Measurements from ENCODE around the gene SAMD4B.
"Not testable (repeated sequence)": the region's sequence is repeated elsewhere in the genome, so short reads cannot be mapped to it uniquely, and the experiment has no call there.

The SAMD4B gene, protein sequence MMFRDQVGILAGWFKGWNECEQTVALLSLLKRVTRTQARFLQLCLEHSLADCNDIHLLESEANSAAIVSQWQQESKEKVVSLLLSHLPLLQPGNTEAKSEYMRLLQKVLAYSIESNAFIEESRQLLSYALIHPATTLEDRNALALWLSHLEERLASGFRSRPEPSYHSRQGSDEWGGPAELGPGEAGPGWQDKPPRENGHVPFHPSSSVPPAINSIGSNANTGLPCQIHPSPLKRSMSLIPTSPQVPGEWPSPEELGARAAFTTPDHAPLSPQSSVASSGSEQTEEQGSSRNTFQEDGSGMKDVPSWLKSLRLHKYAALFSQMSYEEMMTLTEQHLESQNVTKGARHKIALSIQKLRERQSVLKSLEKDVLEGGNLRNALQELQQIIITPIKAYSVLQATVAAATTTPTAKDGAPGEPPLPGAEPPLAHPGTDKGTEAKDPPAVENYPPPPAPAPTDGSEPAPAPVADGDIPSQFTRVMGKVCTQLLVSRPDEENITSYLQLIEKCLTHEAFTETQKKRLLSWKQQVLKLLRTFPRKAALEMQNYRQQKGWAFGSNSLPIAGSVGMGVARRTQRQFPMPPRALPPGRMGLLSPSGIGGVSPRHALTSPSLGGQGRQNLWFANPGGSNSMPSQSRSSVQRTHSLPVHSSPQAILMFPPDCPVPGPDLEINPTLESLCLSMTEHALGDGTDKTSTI

DNA sequence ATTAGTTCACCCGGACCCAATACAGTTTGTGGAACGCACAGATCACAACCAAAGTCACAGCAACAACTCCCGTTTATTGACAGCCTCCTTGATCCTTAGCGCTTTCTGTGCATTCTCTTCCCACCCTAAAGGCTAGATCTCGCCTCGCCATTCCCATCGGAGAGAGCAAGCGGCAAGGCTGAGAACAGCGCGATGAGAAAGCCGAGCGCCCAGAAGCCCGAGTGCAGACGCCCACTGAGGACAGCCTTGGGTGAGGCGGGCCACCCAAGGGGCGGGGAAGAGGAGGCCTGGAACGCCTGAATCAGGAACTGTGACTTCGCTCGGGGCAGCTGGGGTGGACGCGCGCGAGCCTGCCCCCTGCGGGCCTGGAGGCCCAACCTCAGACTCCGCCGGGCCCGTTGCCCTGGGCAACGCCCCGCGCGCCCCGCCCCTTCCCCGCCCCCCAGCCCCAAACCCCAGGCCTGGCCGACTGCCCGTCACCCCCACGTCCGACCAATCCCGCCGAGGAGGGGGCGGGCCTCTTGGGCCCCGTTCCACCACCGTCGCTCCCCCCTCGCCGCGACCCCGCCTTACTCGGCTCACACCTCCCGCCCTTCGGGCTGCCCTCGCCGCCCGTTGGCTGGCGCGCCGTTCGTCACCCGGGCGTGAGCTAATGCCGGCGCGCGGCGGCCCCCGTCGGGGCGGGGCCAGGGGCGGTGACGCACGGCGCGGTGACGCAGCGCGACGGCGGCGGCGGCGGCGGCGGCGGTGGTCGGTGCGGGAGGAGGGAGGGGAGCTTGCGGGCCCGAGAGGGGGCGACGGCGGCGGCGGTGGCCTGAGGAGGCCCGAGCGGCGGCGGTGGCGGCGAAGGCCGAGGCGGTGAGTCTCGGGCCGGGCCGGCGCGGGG is at the start of gene SAMD4B:
Gene SAMD4B (plus strand): TSS at position 703 of the 886 bp plus-strand sequence. CDS start 14,473 bp downstream, outside the sequence.
- peak; percentile 99 for DNase-seq (ENCODE audit: low read depth, low spot score)

DNA sequence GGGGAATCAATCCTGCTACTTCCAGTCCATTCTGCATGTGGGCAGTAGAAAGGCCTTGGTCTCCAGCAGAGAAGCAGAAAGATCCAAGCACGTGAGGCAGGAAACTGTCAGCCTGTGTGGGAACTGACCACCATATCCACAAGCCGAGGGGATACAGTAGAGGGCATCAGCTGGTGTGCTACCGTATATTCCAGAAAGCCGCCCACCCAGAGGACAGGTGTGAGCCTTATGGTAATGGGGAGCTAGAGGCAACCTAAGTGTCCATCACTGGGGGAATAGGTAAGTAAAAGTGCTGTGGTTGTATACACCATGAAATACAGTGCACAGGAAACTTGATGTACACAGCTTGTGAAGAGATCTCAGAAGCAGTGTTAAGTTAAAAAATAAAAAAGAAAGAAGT is 48.8 kb upstream of the SAMD4B start:
- no peak for DNase-seq (ENCODE audit: low read depth, low spot score)

DNA sequence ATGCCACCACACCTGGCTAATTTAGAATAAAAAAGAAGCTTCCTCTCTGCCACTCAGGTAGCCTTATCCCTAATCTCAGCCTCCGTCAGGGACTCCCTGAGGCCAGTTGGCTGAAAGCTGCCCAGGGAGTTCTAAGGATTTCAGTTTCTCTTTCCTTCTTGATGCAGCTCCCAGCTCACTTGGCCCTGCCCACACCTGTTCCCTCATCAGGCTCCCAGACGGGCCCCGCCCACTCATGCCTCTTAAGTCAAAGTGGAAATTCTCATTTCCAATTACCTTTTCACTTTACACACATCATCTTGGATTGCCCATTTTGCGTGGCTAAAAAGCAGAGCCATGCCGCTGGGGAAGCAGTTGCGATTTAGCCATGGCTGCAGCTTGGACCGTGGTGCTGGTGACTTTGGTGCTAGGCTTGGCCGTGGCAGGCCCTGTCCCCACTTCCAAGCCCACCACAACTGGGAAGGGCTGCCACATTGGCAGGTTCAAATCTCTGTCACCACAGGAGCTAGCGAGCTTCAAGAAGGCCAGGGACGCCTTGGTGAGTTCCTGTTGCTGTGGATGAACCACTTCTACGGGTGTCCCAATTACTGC is 46.1 kb upstream of the SAMD4B start, which contains the start of gene IFNL1:
Gene IFNL1 (plus strand): TSS at position 353 of the 591 bp plus-strand sequence. CDS start 15 bp downstream, at position 368.
- DNase-seq (ENCODE audit: low read depth, low spot score), result no peak

DNA sequence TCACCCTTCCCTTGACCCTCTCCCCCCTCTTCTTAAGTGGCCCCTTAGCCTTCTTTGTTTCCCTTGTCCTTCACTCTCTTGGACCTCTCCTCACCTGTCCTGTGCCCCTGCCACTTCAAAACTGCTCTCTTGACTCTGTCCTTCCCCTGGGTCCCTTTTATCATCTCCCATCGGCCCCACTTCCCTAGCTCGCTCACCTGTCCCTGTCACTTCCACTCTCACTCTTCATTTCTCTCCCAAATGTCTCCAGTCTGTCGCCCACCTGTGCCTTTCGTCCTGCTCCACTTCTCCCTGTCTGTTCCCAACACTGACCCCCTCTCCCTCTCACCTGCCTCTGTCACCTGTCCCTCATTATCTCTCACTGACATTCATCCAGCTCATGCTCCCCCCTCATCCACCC is 45.3 kb upstream of the SAMD4B start:
- no peak for DNase-seq (ENCODE audit: low read depth, low spot score)

DNA sequence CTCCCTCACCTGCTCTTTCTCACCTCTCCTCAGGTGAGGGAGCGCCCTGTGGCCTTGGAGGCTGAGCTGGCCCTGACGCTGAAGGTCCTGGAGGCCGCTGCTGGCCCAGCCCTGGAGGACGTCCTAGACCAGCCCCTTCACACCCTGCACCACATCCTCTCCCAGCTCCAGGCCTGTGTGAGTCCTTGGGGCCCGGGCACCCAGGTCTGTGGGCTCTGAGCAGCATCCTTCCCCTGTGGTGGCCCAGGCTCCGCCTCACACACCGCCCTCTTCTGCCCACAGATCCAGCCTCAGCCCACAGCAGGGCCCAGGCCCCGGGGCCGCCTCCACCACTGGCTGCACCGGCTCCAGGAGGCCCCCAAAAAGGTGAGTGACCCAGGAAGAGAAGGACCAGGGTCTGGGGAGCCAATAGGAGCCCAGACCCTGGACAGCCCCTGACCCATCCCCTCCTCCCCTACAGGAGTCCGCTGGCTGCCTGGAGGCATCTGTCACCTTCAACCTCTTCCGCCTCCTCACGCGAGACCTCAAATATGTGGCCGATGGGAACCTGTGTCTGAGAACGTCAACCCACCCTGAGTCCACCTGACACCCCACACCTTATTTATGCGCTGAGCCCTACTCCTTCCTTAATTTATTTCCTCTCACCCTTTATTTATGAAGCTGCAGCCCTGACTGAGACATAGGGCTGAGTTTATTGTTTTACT is 44.1 kb upstream of the SAMD4B start:
- DNase-seq (ENCODE audit: low read depth, low spot score), result no peak

DNA sequence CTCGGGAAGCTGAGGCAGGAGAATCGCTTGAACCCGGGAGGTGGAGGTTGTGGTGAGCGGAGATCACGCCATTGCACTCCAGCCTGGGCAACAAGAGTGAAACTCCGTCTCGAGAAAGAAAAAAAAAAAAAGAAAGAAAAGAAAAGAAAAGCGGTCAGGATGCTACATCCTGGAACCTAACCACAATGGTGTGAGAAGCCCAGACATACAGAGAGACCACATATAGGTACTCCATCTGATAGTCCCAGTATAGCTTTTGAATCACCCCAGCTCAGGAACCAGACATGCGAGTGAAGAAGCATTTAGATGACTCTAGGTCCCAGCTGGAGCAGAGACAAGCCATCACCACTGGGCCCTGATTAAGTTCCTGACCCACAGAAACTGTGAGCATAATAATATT is 42.8 kb upstream of the SAMD4B start:
- no peak for DNase-seq (ENCODE audit: low read depth, low spot score)

DNA sequence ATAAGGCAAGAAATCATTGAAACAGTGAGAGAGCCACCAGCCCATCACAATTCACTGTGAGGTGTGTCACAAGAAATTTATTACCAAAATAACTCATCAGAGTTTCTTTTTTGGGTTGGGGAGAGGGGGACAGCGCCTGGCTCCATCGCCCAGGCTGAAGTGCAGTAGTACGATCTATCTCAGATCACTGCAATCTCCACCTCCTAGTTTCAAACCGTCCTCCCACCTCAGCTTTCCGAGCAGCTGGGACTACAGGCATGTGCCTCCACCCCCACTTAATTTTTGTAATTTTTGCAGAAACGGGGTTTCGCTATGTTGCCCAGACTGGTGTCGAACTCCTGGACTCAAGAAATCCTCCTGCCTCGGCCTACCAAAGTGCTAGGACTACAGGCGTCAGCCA is 42.4 kb upstream of the SAMD4B start:
- no peak for DNase-seq (ENCODE audit: low read depth, low spot score)

DNA sequence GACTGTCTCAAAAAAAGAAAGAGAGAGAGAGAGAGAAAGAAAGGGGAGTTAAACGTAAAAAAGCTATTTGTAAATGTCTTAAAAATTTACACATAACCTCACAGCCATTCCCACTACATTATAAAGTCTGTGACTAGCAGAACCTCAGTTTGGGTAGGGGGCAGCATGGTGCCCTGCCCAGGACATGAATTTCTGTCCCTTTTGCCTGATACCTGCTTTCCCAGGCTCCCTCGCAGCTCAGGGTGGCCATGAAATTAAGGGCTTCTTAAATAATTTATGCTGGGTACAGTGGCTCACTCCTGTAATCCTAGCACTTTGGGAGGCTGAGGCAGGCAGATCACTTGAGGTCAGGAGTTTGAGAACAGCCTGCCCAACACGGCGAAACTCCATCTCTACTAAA is 41.2 kb upstream of the SAMD4B start:
- no peak for DNase-seq (ENCODE audit: low read depth, low spot score)

DNA sequence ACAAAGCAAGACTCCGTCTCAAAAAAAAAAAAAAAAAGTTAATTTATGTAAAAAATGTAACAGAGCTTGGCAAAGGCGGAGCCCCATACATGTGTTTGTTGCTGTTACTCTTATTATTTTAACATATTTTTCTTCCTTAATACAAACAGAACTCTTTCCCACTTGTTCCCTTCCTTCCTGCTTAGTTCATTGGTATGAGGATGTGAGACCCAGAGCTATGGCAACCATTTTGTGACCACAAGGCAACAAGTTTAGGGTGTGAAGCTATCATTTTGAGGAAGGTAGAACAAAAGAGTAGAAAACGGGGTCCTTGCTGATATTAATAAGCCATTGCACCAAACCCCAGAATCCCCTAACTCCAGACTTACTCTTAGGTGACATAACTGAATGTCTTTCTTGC is 40.7 kb upstream of the SAMD4B start:
- DNase-seq (ENCODE audit: low read depth, low spot score), result no peak

DNA sequence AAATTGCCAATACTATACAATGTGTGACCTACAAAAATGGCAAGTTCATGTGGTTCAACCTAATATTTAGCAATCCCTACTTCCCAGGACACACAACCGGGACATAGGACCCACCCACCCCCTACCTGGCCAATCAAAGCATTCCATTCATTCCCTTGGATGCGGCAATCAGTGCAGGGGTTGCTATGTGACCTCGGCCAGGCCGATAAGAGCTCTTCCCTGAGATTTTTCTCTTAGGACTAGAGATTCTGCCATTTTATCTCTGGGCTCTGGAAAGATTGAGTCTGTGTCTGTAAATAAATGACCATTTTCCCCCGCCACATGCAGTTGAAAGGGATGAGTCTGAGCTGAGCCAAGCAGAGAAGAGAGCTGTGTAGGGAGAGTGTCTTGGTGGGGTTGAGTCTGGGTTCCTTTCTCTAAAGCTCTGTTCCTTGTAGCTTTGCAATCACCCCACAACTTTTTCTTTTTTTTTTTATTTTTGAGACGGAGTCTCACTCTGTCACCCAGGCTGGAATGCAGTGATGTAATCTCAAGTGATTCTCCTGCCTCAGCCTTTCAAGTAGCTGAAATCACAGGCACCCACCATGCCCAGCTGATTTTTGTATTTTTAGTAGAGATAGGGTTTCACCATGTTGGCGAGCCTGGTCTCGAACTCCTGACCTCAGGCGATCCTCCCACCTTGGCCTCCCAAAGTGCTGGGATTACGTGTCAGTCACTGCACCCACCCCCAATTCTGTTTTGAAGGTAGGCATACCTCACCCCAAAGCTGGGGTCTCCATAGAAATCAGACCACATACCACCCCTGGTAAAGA is 38.6 kb upstream of the SAMD4B start:
- DNase-seq (ENCODE audit: low read depth, low spot score), result peak; percentile 65

DNA sequence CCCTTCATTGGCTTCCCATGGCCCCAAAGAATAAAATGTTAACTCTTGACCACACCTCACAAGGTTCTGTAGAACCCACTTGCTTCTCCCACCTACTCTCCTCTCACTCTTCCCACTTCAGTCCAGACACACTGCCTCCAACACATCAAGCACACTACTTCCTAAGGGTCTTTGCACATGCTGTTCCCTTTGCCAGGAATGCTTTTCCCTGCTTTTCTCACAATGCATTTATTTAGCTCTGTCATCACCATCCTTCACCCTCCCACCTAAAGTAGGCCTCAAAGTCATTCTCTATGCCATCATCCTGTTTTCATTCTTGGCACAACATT is 38.1 kb upstream of the SAMD4B start:
- DNase-seq (ENCODE audit: low read depth, low spot score), result no peak

DNA sequence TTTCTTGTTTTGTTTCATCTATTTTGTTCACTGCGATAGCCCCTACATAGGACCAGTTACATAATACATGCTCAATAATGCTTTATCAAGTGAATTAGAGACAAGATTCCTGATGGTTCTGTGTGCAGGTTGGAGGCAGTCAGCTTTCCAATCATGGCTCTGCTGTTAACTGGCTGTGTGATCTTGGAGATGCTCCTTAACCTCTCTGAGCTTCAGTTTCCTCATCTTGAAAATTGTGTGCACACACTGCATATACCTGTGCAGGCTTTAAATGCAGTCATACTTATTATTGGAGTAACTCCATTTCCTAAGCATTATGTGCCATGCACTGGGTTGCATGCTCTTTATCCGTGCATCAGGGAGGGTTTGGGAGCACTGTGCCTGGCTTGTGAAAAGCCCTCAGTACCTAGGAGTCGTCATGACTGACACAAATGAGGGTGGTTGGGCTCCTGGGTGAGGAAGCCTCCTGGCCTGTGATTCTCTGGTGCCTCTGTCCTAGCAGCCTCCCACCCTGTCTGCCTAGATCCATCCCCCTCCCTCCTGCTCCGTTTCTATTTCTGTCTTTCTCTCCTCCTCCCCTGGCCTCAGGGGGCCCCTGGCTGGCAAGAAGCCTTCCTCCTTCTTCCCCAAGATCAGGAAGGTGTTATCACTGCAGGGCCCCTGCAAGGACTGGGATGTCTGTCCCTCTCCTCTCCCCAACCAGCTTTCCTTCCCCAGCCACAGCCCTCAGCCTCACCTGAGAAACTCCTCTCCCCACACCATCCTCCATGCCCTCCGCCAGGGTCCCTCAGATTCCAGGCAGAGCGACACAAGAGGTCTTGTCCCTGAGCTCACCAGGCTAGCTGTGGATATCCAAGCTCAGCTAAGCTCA is 37.3 kb upstream of the SAMD4B start:
- DNase-seq (ENCODE audit: low read depth, low spot score), result peak; percentile 79

DNA sequence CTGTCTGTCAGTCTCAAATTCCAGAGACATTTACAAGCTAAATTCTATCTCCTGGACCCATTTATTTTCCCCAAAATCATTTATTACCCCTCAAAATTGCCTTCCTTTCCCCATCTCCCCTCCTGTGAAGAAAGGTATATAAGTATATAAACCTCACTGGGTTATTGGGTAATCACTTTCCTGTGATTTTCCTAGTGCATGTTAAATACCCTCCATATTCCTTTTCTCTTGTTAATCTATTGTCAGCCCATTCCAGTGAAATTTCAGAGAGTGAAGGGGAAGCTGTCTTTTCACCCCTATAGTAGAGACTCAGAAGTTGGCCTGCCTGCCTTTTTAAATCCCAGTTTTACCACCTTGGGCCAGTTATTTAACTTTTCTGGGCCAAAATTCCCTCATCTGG is 36.1 kb upstream of the SAMD4B start:
- no peak for DNase-seq (ENCODE audit: low read depth, low spot score)

DNA sequence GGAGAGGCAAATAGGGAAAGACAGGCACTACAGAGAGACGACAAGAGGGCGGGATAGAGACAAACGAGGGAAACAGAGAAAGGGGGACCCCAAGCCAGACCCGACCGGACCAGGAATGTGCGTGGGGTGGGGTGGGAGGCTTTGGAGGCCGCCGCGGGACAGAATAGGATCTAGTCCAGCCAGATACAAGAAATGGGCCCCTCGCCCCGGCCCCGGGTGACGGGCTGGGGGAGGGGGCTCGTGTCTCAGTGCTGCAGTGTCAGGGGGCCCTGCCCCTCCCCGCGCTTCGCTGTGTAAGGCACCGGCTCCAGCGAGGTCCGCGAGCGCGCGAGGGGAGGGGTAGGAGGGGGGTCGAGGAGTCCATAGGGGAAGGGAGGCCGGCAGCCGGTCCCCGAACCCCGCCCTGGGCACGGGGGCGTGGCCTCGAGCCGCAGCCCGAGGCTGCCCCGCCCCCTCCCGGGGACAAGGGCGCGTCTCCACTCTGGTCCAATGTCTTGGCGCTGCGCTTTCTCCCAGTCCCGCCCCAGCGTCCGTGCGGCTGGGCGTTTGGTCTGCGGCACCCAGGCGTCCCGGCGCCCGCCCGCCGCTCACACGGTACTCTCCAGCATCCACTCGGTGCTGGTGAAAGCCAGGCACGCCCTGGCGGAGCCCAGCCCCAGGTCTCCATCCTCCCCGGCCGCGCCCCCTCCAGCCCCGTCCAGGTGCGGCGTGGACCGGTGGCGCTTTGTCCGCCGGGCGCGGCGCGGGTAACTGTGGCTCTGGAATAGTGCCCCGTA is 35.0 kb upstream of the SAMD4B start:
- peak; percentile 68 for DNase-seq (ENCODE audit: low read depth, low spot score)

DNA sequence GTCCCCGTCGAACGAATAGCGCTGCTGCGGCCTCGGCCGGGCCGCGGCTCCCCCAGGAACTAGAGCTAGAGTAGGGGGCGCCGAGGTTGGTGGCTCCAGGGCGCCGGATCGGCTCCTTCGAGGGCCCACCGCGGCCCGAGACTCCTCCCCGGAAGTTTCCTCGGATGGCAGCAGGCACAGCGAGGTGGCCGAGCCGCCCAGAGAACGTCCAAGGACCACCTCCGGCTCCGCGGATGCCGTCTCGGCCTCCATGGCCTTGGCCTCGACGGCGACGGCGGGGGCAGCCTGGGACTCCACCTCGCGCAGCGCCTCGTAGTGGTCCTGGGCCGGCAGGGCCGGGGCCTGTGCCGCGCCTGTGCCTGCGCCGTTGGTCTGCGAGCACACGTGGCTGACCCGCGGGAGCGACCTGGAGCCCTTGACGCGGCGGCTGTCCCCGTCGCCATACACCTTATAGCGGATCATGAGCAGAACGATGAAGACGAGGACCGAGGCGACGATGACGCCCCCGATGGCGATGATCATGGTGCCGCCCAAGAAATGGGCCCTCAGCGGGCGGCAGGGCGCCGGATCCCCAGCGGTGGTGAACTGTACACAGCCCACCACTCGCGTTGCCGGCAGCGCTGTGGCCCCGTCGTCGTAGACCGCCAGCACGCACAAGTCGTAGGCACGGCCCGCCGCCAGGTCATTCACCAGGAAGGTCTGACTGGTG is 34.2 kb upstream of the SAMD4B start:
- peak; percentile 71 for DNase-seq (ENCODE audit: low read depth, low spot score)

DNA sequence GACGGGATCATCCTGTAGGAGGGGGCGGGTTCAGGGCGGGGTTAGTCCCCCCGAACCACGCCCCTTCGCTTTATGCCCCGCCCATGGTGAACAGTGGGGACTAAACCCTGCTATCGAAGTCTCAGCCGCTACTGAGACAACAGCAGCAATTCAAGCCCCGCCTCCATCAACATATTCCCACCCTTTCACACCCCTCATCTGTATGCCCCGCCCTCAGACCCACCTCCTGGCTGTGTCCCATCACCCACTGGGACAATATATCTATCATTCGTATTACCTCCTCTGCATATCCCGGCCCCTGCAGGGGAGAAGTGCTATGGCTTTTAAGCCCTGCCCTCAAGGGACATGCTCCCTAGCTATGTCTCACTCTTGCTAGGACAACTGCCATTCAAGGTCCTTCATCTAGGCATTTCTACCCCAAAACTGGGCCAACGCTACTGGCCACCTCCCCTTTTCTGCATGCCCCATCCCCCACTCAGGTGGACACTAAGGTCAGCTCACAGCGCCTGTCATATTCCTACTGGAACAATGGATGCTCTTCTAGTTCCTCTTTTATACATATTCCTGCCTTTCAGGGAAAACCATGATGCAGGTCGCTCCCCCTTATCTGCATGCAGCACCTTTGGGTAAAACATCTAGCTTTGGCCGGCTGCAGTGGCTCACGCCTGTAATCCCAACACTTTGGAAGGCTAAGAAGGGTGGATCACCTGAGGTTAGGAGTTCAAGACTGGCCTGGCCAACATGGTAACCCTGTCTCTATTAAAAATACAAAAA is 33.5 kb upstream of the SAMD4B start:
- DNase-seq (ENCODE audit: low read depth, low spot score), result peak; percentile 92

DNA sequence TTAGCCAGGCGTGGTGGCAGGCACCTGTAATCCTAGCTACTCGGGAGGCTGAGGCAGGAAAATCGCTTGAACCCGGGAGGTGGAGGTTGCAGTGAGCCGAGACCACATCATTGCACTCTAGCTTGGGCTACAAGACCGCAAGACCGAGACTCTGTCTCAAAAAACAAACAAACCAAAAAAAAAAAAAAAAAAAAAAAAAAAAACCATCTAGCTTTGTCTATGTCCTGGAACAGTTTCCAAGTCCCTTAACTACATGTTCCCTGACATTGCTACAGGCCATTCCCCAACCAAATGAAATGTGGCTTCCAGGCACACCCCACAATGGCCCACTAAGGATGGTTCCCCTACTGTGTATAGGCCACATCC is 32.9 kb upstream of the SAMD4B start:
- not testable (repeated sequence) for DNase-seq (ENCODE audit: low read depth, low spot score)

Data from ELF-1 (cell line).